Endodermal cell (in vitro differentiated cells): Measurements from ENCODE around the gene HOXD8. TPM values are rescaled to one million over a fixed set of nuclear protein-coding genes. Genes with fewer than 3 reads are reported as not detected.

Source experiments
- DNase-seq: peaks from one replicate; pipeline ENCODE4 v3.0.0-alpha.2; 2017
- H3K27ac ChIP-seq: 2 replicates; pipeline ENCODE4 v1.5.1; 2013; ENCODE audit warnings: mild to moderate bottlenecking, low read depth, low read length, moderate library complexity
- H3K27me3 ChIP-seq: 2 replicates; pipeline ENCODE4 v1.6.1; 2013; ENCODE audit warnings: mild to moderate bottlenecking, low read length, moderate library complexity; ENCODE audit not compliant: insufficient read depth, control insufficient read depth, poor library complexity, severe bottlenecking
- H3K36me3 ChIP-seq: 2 replicates; pipeline ENCODE4 v1.7.0; 2013; ENCODE audit warnings: mild to moderate bottlenecking, low read length, moderate library complexity; ENCODE audit not compliant: control insufficient read depth, insufficient read depth
- H3K4me1 ChIP-seq: one replicate; pipeline ENCODE4 v1.7.0; 2013; ENCODE audit warnings: low read length; ENCODE audit not compliant: control insufficient read depth, insufficient read depth
- H3K4me3 ChIP-seq: 2 replicates; pipeline ENCODE4 v1.5.1; 2013; ENCODE audit warnings: mild to moderate bottlenecking, low read length, moderate library complexity
- H3K9ac ChIP-seq: 2 replicates; pipeline ENCODE4 v1.6.1; 2013; ENCODE audit warnings: mild to moderate bottlenecking, low read length, moderate library complexity; ENCODE audit not compliant: poor library complexity, severe bottlenecking; ENCODE audit errors: extremely low read depth
- H3K9me3 ChIP-seq: 2 replicates; pipeline ENCODE4 v1.6.1; 2013; ENCODE audit warnings: mild to moderate bottlenecking, low read length, moderate library complexity; ENCODE audit not compliant: control insufficient read depth
- H3K27ac Mint-ChIP-seq: 2 replicates; pipeline ENCODE4 v1.8.0; 2020; ENCODE audit warnings: mixed read lengths
- H3K27me3 Mint-ChIP-seq: 2 replicates; pipeline ENCODE4 v1.8.0; 2021; ENCODE audit warnings: mild to moderate bottlenecking, mixed read lengths; ENCODE audit not compliant: insufficient read depth
- H3K36me3 Mint-ChIP-seq: 2 replicates; pipeline ENCODE4 v1.8.0; 2020; ENCODE audit warnings: low read depth, mixed read lengths
- H3K4me1 Mint-ChIP-seq: 2 replicates; pipeline ENCODE4 v1.8.0; 2020; ENCODE audit warnings: mixed read lengths
- H3K4me3 Mint-ChIP-seq: 2 replicates; pipeline ENCODE4 v1.8.0; 2020; ENCODE audit warnings: mild to moderate bottlenecking, moderate library complexity, mixed read lengths
- H3K9me3 Mint-ChIP-seq: 2 replicates; pipeline ENCODE4 v1.8.0; 2020; ENCODE audit warnings: mild to moderate bottlenecking, mixed read lengths
- WGBS, 2 experiments: methylation state at CpG; one replicate each; pipeline versions ENCODE4 v1.1.5 to v1.1.7; 2013; ENCODE audit warnings: missing lambda C conversion rate in 2 of 2, mixed read lengths in 1 of 2; ENCODE audit not compliant: insufficient coverage in 1 of 2, insufficient read length in 1 of 2; 5-methylcytosine and 5-hydroxymethylcytosine counted together
- total RNA-seq, 2 donors: library from RNA; stranded (reverse); fragmentation: NEBNext Ultra II Directional in 1 of 2; extraction: Animal tissue kit (Norgen Biotek cat#: 25700) in 1 of 2; gene quantifications; 2 replicates in 1 of 2; 3 replicates in 1 of 2; pipeline ENCODE4 v1.2.1, GENCODE V29; 2021
- TF ChIP-seq, protein P1 (sequence below): fragments of 200-600 bp; sonication (generic); conservative IDR thresholded peaks from 2 replicates; pipeline ENCODE4 v1.5.0; 2021; ENCODE audit warnings: antibody characterized with exemption, mild to moderate bottlenecking

The HOXD8 gene
- total RNA-seq, 2 donors from 2014 or later, result not detected

- Histone ChIP-seq H3K4me1 (no peaks in the 10 kb centered on the region), H3K9me3 (no peaks in the 10 kb centered on the region), H3K27me3 (peaks cover 99% of the 10 kb centered on the region), H3K4me3 (no peak overlapping the region), H3K36me3 (no peaks in the 10 kb centered on the region), H3K27ac (no peak overlapping the region), H3K9ac (no peak overlapping the region)
- Mint-ChIP-seq H3K4me3 (no peak overlapping the region), H3K4me1 (peaks cover 8% of the 10 kb centered on the region), H3K27ac (no peak overlapping the region), H3K9me3 (peaks cover 2% of the 10 kb centered on the region), H3K27me3 (peaks cover 95% of the 10 kb centered on the region), H3K36me3 (no peaks in the 10 kb centered on the region)
- 3 to 5% methylated on average over 9 to 16 of the region's 16 CpGs for WGBS, 2 experiments
- DNase-seq, result peak; percentile 92
- TF ChIP-seq, protein P1, sequence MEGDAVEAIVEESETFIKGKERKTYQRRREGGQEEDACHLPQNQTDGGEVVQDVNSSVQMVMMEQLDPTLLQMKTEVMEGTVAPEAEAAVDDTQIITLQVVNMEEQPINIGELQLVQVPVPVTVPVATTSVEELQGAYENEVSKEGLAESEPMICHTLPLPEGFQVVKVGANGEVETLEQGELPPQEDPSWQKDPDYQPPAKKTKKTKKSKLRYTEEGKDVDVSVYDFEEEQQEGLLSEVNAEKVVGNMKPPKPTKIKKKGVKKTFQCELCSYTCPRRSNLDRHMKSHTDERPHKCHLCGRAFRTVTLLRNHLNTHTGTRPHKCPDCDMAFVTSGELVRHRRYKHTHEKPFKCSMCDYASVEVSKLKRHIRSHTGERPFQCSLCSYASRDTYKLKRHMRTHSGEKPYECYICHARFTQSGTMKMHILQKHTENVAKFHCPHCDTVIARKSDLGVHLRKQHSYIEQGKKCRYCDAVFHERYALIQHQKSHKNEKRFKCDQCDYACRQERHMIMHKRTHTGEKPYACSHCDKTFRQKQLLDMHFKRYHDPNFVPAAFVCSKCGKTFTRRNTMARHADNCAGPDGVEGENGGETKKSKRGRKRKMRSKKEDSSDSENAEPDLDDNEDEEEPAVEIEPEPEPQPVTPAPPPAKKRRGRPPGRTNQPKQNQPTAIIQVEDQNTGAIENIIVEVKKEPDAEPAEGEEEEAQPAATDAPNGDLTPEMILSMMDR, result peak; percentile 87
Observed at GRCh38 chr2:176111309-176111663, 18.2 kb upstream of the HOXD8 start.

DNA sequence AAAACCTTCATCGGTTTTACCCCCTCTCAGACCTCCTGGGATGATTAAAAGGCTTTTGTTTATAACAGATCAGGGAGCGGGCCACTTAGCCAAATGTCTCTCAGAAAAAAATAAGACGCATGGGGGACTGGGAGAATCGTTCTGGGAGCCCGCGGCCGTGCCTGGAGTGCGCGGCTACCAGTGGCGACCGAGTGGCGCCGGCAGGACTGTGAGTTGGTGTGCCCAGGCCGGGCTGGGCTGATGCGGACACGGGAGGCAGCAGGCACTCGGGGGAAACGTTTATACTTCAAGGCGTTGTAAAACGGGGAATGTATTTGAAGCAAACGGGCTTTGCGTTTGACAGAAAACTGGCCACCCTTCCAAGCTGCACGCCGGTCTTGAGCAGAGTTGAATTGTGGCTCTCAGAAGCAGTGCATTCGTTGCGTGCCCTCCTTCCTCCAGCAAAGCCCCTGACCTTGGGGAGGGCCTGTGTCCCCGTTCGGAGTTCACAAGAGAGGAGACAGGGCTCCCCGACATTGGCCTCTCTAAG is 17.6 kb upstream of the HOXD8 start:
- Histone ChIP-seq H3K4me3 (no peak overlapping the region), H3K9ac (no peak overlapping the region), H3K9me3 (peaks cover 6% of the 10 kb centered on the region), H3K36me3 (no peaks in the 10 kb centered on the region), H3K27me3 (peaks cover 99% of the 10 kb centered on the region), H3K4me1 (no peaks in the 10 kb centered on the region), H3K27ac (no peak overlapping the region)
- Mint-ChIP-seq H3K4me3 (no peak overlapping the region), H3K36me3 (no peaks in the 10 kb centered on the region), H3K27ac (no peak overlapping the region), H3K27me3 (peaks cover 97% of the 10 kb centered on the region), H3K9me3 (peaks cover 8% of the 10 kb centered on the region), H3K4me1 (peaks cover 6% of the 10 kb centered on the region)
- TF ChIP-seq, protein P1, result no peak
- WGBS, 2 experiments, result 7 to 8% methylated on average over 26 to 29 of the region's 29 CpGs
- DNase-seq, result peak; percentile 56

- peaks cover 13% of the 10 kb centered on the region for H3K9me3 Mint-ChIP-seq
- H3K36me3 Mint-ChIP-seq, result no peaks in the 10 kb centered on the region
- H3K9me3 ChIP-seq, result peaks cover 10% of the 10 kb centered on the region
- no peak overlapping the region for H3K27ac Mint-ChIP-seq
- no peaks in the 10 kb centered on the region for H3K4me1 ChIP-seq
- no peak overlapping the region for H3K4me3 ChIP-seq
- no peak overlapping the region for H3K27ac ChIP-seq
- peaks cover 99% of the 10 kb centered on the region for H3K27me3 Mint-ChIP-seq
- peaks cover 100% of the 10 kb centered on the region for H3K27me3 ChIP-seq
- 7 to 12% methylated on average over 22 to 40 of the region's 40 CpGs for WGBS, 2 experiments
- DNase-seq, result peak; percentile 58
- no peak overlapping the region for H3K9ac ChIP-seq
- TF ChIP-seq, protein P1, result no peak
- H3K4me1 Mint-ChIP-seq, result peaks cover 2% of the 10 kb centered on the region
- no peak overlapping the region for H3K4me3 Mint-ChIP-seq
- no peaks in the 10 kb centered on the region for H3K36me3 ChIP-seq
Observed at GRCh38 chr2:176112375-176113302, 16.9 kb upstream of the HOXD8 start.
